D721Med (cell line): Measurements from ENCODE around the gene WDR48.

Experiments
- DNase-seq: peaks from one replicate; pipeline ENCODE4 v3.0.0; 2011; ENCODE audit warnings: low spot score; ENCODE audit not compliant: insufficient read length
- FAIRE-seq: peaks from 2 replicates; lab custom pipeline; 2011; peaks lifted over from hg19 to GRCh38; lab: Jason Lieb, UNC
- TF ChIP-seq, protein P1 (sequence below): IDR thresholded peaks from 2 replicates; pipeline ENCODE4 v1.5.1; 2012; ENCODE audit warnings: mild to moderate bottlenecking, control low read depth; ENCODE audit not compliant: insufficient read depth; ENCODE audit errors: missing control alignments

The WDR48 gene

GRCh38 chr3:39144095-39144747 lies 92.4 kb downstream of the WDR48 start:
- no peak for DNase-seq

GRCh38 chr3:39144748-39145380 lies 93.0 kb downstream of the WDR48 start:
- FAIRE-seq (no peak), DNase-seq (no peak)
- TF ChIP-seq, protein P1, sequence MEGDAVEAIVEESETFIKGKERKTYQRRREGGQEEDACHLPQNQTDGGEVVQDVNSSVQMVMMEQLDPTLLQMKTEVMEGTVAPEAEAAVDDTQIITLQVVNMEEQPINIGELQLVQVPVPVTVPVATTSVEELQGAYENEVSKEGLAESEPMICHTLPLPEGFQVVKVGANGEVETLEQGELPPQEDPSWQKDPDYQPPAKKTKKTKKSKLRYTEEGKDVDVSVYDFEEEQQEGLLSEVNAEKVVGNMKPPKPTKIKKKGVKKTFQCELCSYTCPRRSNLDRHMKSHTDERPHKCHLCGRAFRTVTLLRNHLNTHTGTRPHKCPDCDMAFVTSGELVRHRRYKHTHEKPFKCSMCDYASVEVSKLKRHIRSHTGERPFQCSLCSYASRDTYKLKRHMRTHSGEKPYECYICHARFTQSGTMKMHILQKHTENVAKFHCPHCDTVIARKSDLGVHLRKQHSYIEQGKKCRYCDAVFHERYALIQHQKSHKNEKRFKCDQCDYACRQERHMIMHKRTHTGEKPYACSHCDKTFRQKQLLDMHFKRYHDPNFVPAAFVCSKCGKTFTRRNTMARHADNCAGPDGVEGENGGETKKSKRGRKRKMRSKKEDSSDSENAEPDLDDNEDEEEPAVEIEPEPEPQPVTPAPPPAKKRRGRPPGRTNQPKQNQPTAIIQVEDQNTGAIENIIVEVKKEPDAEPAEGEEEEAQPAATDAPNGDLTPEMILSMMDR, result no peak

More at GRCh38 chr3:39144095-39144747, 92.4 kb downstream of the WDR48 start:
- TF ChIP-seq, protein P1, result no peak
- no peak for FAIRE-seq

DNA sequence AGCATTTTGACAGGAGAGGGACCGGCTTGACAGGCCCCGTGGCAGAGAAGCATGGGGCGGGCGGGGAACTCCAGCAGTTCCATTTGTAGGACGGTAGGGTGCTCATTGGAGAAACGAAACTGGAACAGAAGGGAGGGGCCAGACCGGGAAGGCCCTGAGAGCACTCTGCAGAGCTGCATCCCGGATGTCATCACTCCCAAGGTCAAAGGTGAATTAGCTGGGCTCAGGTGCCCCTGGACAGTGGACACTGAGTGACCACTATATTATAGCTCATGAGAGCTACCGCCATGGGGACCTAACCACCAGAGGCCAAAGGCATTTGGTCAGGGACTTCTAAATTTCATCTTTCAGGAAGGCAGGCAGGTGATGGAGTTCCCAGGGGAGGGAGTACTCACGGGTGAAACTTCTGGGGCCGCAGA lies 94.3 kb downstream of the WDR48 start:
- DNase-seq, result no peak
- FAIRE-seq, result no peak
- TF ChIP-seq, protein P1, result no peak
